ENCODE results near the gene DST. TPM values are rescaled to one million over a fixed set of nuclear protein-coding genes. Genes with fewer than 3 reads are reported as not detected.

DST gene
- total RNA-seq, 2 experiments from 2014 or later = 5.7 to 5.9 TPM

DNA sequence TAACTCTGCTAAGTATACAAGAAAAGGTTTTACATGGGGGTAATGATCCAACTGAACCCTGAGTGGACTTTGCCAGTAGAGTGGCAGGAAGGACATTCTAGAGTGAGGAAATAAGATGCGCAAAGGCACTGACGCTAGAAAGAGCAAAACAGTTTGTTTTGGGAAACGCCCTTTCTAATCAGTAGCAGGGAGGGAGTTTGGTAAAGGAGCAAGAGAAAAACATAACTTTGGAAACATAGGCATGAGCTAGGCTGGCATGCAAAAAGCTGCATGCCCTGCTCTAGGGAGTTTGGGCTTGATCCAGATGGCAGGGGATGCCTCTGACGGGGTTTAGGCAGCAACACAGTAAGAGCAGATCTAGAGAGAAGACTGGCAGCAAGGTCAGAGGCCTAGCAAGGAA is 135.2 kb downstream of the DST start:
- Mint-ChIP-seq H3K27me3 (no peaks in the 10 kb centered on the region), H3K27ac (no peak overlapping the region), H3K4me1 (ENCODE audit: low read depth) (no peaks in the 10 kb centered on the region), H3K36me3 (ENCODE audit: low read depth) (no peaks in the 10 kb centered on the region), H3K4me3 (no peak overlapping the region), H3K9me3 (no peaks in the 10 kb centered on the region)
- H3K27me3 ChIP-seq (ENCODE audit: control insufficient read depth in 1 of 2, insufficient read depth in 2 of 2, low read length in 2 of 2) = no peaks in the 10 kb centered on the region
- intact Hi-C loops (cut with DNase I, micrococcal nuclease) = no loop called here
- TF ChIP-seq, protein P1, sequence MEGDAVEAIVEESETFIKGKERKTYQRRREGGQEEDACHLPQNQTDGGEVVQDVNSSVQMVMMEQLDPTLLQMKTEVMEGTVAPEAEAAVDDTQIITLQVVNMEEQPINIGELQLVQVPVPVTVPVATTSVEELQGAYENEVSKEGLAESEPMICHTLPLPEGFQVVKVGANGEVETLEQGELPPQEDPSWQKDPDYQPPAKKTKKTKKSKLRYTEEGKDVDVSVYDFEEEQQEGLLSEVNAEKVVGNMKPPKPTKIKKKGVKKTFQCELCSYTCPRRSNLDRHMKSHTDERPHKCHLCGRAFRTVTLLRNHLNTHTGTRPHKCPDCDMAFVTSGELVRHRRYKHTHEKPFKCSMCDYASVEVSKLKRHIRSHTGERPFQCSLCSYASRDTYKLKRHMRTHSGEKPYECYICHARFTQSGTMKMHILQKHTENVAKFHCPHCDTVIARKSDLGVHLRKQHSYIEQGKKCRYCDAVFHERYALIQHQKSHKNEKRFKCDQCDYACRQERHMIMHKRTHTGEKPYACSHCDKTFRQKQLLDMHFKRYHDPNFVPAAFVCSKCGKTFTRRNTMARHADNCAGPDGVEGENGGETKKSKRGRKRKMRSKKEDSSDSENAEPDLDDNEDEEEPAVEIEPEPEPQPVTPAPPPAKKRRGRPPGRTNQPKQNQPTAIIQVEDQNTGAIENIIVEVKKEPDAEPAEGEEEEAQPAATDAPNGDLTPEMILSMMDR (IDR thresholded peaks at IDR 0.05) = no peak
- DNase-seq (no peak), ATAC-seq (ENCODE audit: poor library complexity) (no peak)
- ChIA-PET POLR2A (no interaction called here), CTCF (no interaction called here)
- H3K4me3 ChIP-seq (ENCODE audit: low read length) = no peak overlapping the region
- H3K36me3 ChIP-seq (ENCODE audit: insufficient read depth, low read length) = no peaks in the 10 kb centered on the region
- no peak overlapping the region for H3K27ac ChIP-seq (ENCODE audit: low read depth in 1 of 2, low read length in 2 of 2)
- no peaks in the 10 kb centered on the region for H3K9me3 ChIP-seq (ENCODE audit: control insufficient read depth in 1 of 2, insufficient read depth in 1 of 2, low read length in 2 of 2)
- no peaks in the 10 kb centered on the region for H3K4me1 ChIP-seq (ENCODE audit: insufficient read depth, low read length)

DNA sequence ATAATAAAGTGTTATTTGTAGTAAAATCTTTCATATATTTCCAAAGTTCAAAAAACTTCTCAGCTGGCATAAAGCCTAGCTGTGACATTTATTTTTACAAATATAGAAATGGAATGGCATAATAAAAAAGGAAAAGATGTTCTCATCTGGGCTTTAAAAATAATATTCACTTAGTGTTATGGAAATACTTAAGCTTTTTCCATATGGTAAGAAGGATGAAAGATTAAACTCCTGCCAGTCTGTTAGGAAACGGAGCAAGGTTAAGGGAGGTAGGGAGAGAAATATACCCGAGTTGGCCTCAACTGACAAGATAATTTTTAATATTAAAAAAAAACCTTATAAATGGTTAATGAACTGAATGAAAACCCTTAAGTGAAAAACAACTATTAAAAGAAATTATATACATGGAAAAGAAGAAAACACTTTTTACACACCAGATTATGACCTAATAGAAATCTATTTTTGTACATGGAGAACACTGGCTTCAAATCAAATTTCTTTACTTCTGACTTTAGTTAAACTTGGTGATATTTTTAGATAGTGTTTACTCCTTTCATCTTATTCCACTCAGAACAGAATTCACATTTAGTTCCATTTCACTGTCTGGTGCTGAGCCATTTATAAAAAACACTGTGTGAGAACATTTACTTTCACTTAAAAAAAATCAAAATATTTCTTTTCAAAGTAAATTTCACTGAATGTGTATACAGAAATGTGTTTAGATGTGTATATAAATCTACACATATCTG is 137.0 kb downstream of the DST start:
- Mint-ChIP-seq H3K36me3 (ENCODE audit: low read depth) (no peaks in the 10 kb centered on the region), H3K27ac (no peak overlapping the region), H3K27me3 (no peaks in the 10 kb centered on the region), H3K4me1 (ENCODE audit: low read depth) (no peaks in the 10 kb centered on the region), H3K9me3 (no peaks in the 10 kb centered on the region), H3K4me3 (no peak overlapping the region)
- no peak for DNase-seq
- POLR2A ChIA-PET = no interaction called here
- no peaks in the 10 kb centered on the region for H3K36me3 ChIP-seq (ENCODE audit: insufficient read depth, low read length)
- intact Hi-C loops (cut with DNase I, micrococcal nuclease) = no loop called here
- H3K9me3 ChIP-seq (ENCODE audit: control insufficient read depth in 1 of 2, insufficient read depth in 1 of 2, low read length in 2 of 2) = no peaks in the 10 kb centered on the region
- TF ChIP-seq, protein P1 (IDR thresholded peaks at IDR 0.05) = no peak
- H3K27me3 ChIP-seq (ENCODE audit: control insufficient read depth in 1 of 2, insufficient read depth in 2 of 2, low read length in 2 of 2) = no peaks in the 10 kb centered on the region
- CTCF ChIA-PET = no interaction called here
- H3K27ac ChIP-seq (ENCODE audit: low read depth in 1 of 2, low read length in 2 of 2) = no peak overlapping the region
- no peak overlapping the region for H3K4me3 ChIP-seq (ENCODE audit: low read length)
- H3K4me1 ChIP-seq (ENCODE audit: insufficient read depth, low read length) = no peaks in the 10 kb centered on the region
- ATAC-seq (ENCODE audit: poor library complexity) = no peak

DNA sequence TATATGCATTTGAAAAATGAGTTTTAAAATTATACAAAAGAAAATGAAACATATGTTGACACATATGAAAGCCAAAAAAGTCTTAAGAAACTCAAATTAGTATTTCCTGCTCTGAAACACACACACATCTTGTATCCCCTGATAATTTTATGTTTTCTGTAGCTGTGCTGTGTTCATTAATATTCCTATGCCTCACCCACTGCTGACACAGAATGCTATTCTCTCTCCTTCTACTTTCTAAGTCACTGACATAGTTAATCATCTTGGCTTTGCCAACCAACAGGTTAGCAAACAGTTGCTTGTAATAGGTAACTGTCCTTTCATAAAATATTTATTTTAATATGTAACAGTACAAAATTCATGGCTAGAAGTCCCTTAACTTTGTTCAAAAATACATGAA is 140.7 kb downstream of the DST start:
- H3K27me3 Mint-ChIP-seq = no peaks in the 10 kb centered on the region
- POLR2A ChIA-PET = no interaction called here

More for the DNA sequence above, 140.7 kb downstream of the DST start:
- intact Hi-C loops (cut with DNase I, micrococcal nuclease) = no loop called here
- no peaks in the 10 kb centered on the region for H3K4me1 ChIP-seq (ENCODE audit: insufficient read depth, low read length)
- CTCF ChIA-PET = no interaction called here
- H3K27me3 ChIP-seq (ENCODE audit: control insufficient read depth in 1 of 2, insufficient read depth in 2 of 2, low read length in 2 of 2) = no peaks in the 10 kb centered on the region
- no peaks in the 10 kb centered on the region for H3K9me3 ChIP-seq (ENCODE audit: control insufficient read depth in 1 of 2, insufficient read depth in 1 of 2, low read length in 2 of 2)
- DNase-seq (no peak), ATAC-seq (ENCODE audit: poor library complexity) (no peak)
- H3K27ac Mint-ChIP-seq = no peak overlapping the region
- H3K4me3 Mint-ChIP-seq = no peak overlapping the region
- H3K27ac ChIP-seq (ENCODE audit: low read depth in 1 of 2, low read length in 2 of 2) = no peak overlapping the region
- TF ChIP-seq, protein P1 (IDR thresholded peaks at IDR 0.05) = no peak
- H3K36me3 ChIP-seq (ENCODE audit: insufficient read depth, low read length) = no peaks in the 10 kb centered on the region
- H3K4me3 ChIP-seq (ENCODE audit: low read length) = no peak overlapping the region
- no peaks in the 10 kb centered on the region for H3K36me3 Mint-ChIP-seq (ENCODE audit: low read depth)
- H3K9me3 Mint-ChIP-seq = no peaks in the 10 kb centered on the region
- no peaks in the 10 kb centered on the region for H3K4me1 Mint-ChIP-seq (ENCODE audit: low read depth)

Measured in CD4-positive, alpha-beta T cell (primary cell).